HFFc6 (cell line): ENCODE results near the gene ENOX2. TPM values are rescaled to one million over a fixed set of nuclear protein-coding genes. Genes with fewer than 3 reads are reported as not detected.
A peak's percentile ranks its signal among the peaks of the same experiment; 100 is the strongest.

ENCODE experiments used
- DNase-seq: peaks from one replicate; pipeline ENCODE4 v3.0.0-alpha.2; 2018
- H3K27ac Mint-ChIP-seq: 2 replicates; pipeline ENCODE4 v1.8.0; 2020; ENCODE audit warnings: mild to moderate bottlenecking, mixed read lengths
- H3K27me3 Mint-ChIP-seq: 2 replicates; pipeline ENCODE4 v1.8.0; 2021; ENCODE audit warnings: mild to moderate bottlenecking, moderate library complexity, mixed read lengths; ENCODE audit not compliant: insufficient read depth
- H3K36me3 Mint-ChIP-seq: 2 replicates; pipeline ENCODE4 v1.8.0; 2021; ENCODE audit warnings: low read depth, mixed read lengths
- H3K4me1 Mint-ChIP-seq: 2 replicates; pipeline ENCODE4 v1.8.0; 2020; ENCODE audit warnings: low read depth, mixed read lengths
- H3K4me3 Mint-ChIP-seq: 2 replicates; pipeline ENCODE4 v1.8.0; 2020; ENCODE audit warnings: mild to moderate bottlenecking, moderate library complexity, mixed read lengths
- H3K9me3 Mint-ChIP-seq: 2 replicates; pipeline ENCODE4 v1.8.0; 2020; ENCODE audit warnings: mild to moderate bottlenecking, mixed read lengths
- CTCF ChIP-seq: fragments of 200-600 bp; sonication (generic); IDR thresholded peaks from 2 replicates; pipeline ENCODE4 v1.5.0; 2021; ENCODE audit warnings: antibody characterized with exemption, mild to moderate bottlenecking
- total RNA-seq, 6 experiments: library from RNA; stranded (reverse); fragmentation: NEBNext Ultra II Directional; extraction: Animal tissue kit (Norgen Biotek cat#: 25700); gene quantifications; 2 replicates in 1 of 6; 3 replicates in 5 of 6; pipeline ENCODE4 v1.2.3, GENCODE V29; 2021

Gene ENOX2
- total RNA-seq, 6 experiments from 2014 or later = 10.8 to 13.5 (median 11.9) TPM

DNA sequence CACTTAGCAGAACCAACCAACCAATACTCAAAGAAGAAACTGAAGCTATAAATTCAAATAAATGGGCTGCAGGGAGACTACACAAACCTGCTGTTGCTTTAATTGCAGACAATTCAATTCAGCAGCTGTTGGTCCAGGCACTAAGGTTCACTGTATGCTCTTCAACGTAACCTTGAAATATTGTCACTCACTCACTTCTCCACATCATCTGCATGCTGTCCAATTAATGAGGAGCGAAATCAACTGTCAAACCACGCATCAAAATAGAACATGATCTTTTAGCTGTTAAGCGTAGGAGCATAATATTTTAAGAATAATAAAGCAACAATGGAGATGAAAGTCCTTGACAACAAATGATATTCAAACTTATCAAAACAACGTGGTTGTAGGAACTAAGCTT lies 17.0 kb downstream of the ENOX2 start:
- no peak for DNase-seq
- H3K4me1 Mint-ChIP-seq = peaks cover 5% of the 10 kb centered on the region; the same call in 1 of the 2 replicates
- no peak for TF ChIP-seq CTCF
- H3K27ac Mint-ChIP-seq = no peak overlapping the region
- no peak overlapping the region for H3K4me3 Mint-ChIP-seq
- H3K36me3 Mint-ChIP-seq = no peaks in the 10 kb centered on the region
- no peaks in the 10 kb centered on the region for H3K9me3 Mint-ChIP-seq
- H3K27me3 Mint-ChIP-seq = no peaks in the 10 kb centered on the region

DNA sequence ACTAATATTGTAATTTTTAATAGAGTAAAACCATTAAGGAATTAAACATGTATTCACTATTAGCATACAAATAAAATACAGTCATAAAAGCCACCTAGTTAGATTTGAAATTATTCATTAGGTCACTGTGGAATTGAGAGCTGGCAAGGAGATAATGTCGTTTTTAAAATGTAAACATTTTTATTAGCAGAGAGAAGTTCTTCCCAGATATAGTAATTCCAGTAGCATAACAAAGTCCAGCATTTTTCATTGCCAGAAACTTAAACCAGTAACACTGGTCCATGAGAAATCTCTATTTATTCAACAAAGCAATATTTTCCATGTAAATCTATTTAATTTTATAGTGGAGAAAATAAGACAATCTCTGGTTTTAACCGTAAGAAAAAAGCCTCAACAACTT lies 17.5 kb downstream of the ENOX2 start:
- H3K27ac Mint-ChIP-seq = no peak overlapping the region
- no peaks in the 10 kb centered on the region for H3K36me3 Mint-ChIP-seq
- H3K4me1 Mint-ChIP-seq = peaks cover 6% of the 10 kb centered on the region; the same call in 1 of the 2 replicates
- H3K27me3 Mint-ChIP-seq = no peaks in the 10 kb centered on the region
- no peak for DNase-seq
- no peak overlapping the region for H3K4me3 Mint-ChIP-seq
- H3K9me3 Mint-ChIP-seq = no peaks in the 10 kb centered on the region
- no peak for TF ChIP-seq CTCF

- Mint-ChIP-seq H3K4me1 (peaks cover 9% of the 10 kb centered on the region), H3K4me3 (no peak overlapping the region), H3K36me3 (no peaks in the 10 kb centered on the region), H3K9me3 (no peaks in the 10 kb centered on the region), H3K27me3 (no peaks in the 10 kb centered on the region), H3K27ac (no peak overlapping the region)
- no peak for TF ChIP-seq CTCF
- DNase-seq = no peak
These were observed 18.4 kb downstream of the ENOX2 start for GRCh38 chrX:130884627-130885026.

DNA sequence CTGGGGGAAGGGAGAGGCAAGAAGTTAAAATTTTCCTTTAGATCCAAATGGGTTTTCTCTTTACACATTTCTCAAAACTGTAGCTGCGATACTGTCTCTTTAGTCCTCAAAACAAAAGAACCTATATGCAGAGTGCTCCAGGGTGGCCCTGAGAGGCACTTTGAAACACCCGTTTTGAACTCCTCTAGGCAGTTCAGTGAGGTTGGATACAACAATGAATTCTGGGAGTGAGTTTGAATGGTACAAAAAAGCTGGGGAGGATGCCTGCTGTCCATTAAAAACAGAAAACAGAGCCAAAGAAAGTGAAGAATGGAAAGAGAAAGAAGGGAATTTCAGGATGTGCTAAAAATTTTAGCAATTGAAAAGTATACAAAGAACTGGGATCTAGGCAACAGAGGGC lies 23.1 kb downstream of the ENOX2 start:
- H3K27me3 Mint-ChIP-seq = no peaks in the 10 kb centered on the region
- no peaks in the 10 kb centered on the region for H3K9me3 Mint-ChIP-seq
- peaks cover 5% of the 10 kb centered on the region; the same call in 1 of the 2 replicates for H3K36me3 Mint-ChIP-seq
- no peak for DNase-seq
- peaks cover 44% of the 10 kb centered on the region for H3K4me1 Mint-ChIP-seq
- H3K27ac Mint-ChIP-seq = peak overlapping the region; percentile 61
- no peak overlapping the region; the same call in 1 of the 2 replicates for H3K4me3 Mint-ChIP-seq
- TF ChIP-seq CTCF = no peak

DNA sequence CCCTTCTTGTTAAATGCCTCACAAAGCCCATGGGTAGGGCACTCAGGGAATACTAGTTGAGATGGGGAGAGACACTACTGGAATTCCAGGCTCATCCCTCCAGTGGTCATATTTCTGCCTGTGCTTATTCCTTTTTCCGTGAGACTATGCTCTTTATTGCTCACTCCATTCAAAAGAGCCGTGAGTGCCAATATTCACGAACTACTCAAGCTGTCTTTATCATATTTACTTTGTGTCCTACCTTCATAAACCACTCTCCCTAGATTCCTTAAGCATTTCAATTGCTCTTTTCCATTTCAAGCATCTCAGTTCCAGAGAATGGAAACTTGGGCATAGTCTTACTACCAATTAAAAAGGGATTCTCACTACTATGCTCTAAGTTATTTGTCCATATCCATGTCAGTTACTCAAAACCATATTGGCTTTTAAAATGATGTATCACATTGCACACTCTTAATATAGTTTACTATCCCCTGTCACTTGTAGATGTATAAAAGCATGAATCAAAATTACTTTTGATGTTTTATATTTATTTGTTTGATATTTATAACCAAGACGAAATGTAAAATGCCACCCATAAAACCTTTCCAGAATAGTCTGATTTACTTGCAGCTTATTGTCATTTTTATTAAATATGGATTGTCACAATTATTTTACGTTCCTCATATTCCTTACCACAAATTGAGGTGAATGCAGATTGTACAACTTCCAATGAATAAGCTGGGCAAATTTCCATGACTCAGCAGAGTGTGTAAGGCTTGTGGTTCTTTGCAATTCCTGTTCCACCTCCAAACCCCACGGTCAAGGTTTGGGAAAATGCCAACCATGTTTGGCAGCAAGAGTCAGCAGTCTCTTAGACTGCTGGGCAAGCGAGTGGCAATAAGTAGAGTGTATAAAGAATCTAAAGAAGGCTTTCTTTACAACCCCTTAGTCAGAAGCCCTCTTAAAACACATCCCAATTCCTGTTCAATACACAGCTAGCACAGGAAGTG lies 24.4 kb downstream of the ENOX2 start:
- no peak for TF ChIP-seq CTCF
- peaks cover 53% of the 10 kb centered on the region for H3K4me1 Mint-ChIP-seq
- H3K27ac Mint-ChIP-seq = peak overlapping the region; percentile 64
- peak; percentile 87 for DNase-seq
- no peaks in the 10 kb centered on the region for H3K9me3 Mint-ChIP-seq
- no peaks in the 10 kb centered on the region for H3K27me3 Mint-ChIP-seq
- H3K36me3 Mint-ChIP-seq = peaks cover 5% of the 10 kb centered on the region; the same call in 1 of the 2 replicates
- H3K4me3 Mint-ChIP-seq = peak overlapping the region; percentile 56
